B cell (primary cell): Measurements from ENCODE around the gene RPL32. TPM values are rescaled to one million over a fixed set of nuclear protein-coding genes. Genes with fewer than 3 reads are reported as not detected.

Source experiments
- ATAC-seq: fragments of 200-7000 bp; cut with Tn5 transposase; one replicate; pipeline ENCODE4 v1.10.0; 2021; ENCODE audit warnings: low read depth, mild to moderate bottlenecking, moderate number of reproducible peaks, moderate library complexity
- CTCF ChIA-PET: fragments of 350-600 bp; sonication (Branson Sonifier 250); formaldehyde crosslinking; loops from one replicate; lab custom pipeline; 2021; ENCODE audit warnings: antibody characterized with exemption, inconsistent platforms; lab: Charles Lee
- POLR2A ChIA-PET: fragments of 350-600 bp; sonication (Branson Sonifier 250); formaldehyde crosslinking; loops from one replicate; lab custom pipeline; 2021; ENCODE audit warnings: antibody characterized with exemption; lab: Charles Lee
- DNase-seq: peaks from one replicate; pipeline ENCODE4 v3.0.0; 2013
- H2AFZ ChIP-seq: 2 replicates; pipeline ENCODE4 v1.6.1; 2012; ENCODE audit warnings: mild to moderate bottlenecking, low read depth, low read length; ENCODE audit not compliant: insufficient read depth, poor library complexity, severe bottlenecking
- H3K27ac ChIP-seq, 2 donors: 1 replicate in 1 of 2; 2 replicates in 1 of 2; pipeline ENCODE4 v1.5.1; 2012 to 2013; ENCODE audit warnings: low read length in 2 of 2, mild to moderate bottlenecking in 2 of 2, moderate library complexity in 1 of 2
- H3K27me3 ChIP-seq, 4 experiments: fragments of 200-600 bp in 1 of 4; sonication (generic) in 1 of 4; replicated peaks in 1 of 4; 1 replicate in 2 of 4; 2 replicates in 2 of 4; pipeline versions ENCODE4 v1.6.1 to v1.7.0; 2013 to 2016; ENCODE audit warnings: low read length in 3 of 4, mild to moderate bottlenecking in 2 of 4, mixed read lengths in 1 of 4, moderate library complexity in 1 of 4; ENCODE audit not compliant: insufficient read depth in 4 of 4, control insufficient read depth in 3 of 4; ENCODE audit errors: control extremely low read depth in 1 of 4
- H3K36me3 ChIP-seq, 2 experiments: replicated peaks in 1 of 2; 1 replicate in 1 of 2; 2 replicates in 1 of 2; pipeline versions ENCODE4 v1.6.1 to v1.7.1; 2013; ENCODE audit warnings: low read length in 1 of 2; ENCODE audit not compliant: insufficient read depth in 2 of 2, control insufficient read depth in 1 of 2; ENCODE audit errors: control extremely low read depth in 1 of 2, extremely low read depth in 1 of 2
- H3K4me1 ChIP-seq, 2 donors: fragments of 200-600 bp in 1 of 2; sonication (generic) in 1 of 2; 1 replicate in 1 of 2; 2 replicates in 1 of 2; pipeline versions ENCODE4 v1.5.1 to v1.6.1; 2013 to 2017; ENCODE audit warnings: low read length in 2 of 2; ENCODE audit not compliant: control insufficient read depth in 2 of 2, insufficient read depth in 2 of 2
- H3K4me2 ChIP-seq: replicated peaks from 2 replicates; pipeline ENCODE3; 2012; ENCODE audit warnings: mild to moderate bottlenecking, low read depth, low read length; ENCODE audit not compliant: poor library complexity, severe bottlenecking
- H3K4me3 ChIP-seq, 5 experiments: fragments of 200-600 bp in 1 of 5; sonication (generic) in 1 of 5; 1 replicate in 3 of 5; 2 replicates in 2 of 5; pipeline versions ENCODE4 v1.5.1 to v1.7.0; 2011 to 2016; ENCODE audit warnings: low read length in 4 of 5, mild to moderate bottlenecking in 4 of 5, low read depth in 2 of 5, control low read depth in 1 of 5, moderate library complexity in 1 of 5; ENCODE audit not compliant: insufficient read depth in 1 of 5; ENCODE audit errors: control extremely low read depth in 1 of 5, extremely low read depth in 1 of 5
- H3K79me2 ChIP-seq: fragments of 200-600 bp; sonication (generic); one replicate; pipeline ENCODE4 v1.6.0; 2016; ENCODE audit warnings: low read length; ENCODE audit not compliant: control insufficient read depth, insufficient read depth
- H3K9ac ChIP-seq: fragments of 200-600 bp; sonication (generic); 2 replicates; pipeline ENCODE4 v1.6.1; 2017; ENCODE audit warnings: mild to moderate bottlenecking, low read length, moderate library complexity
- H3K9me3 ChIP-seq, 3 donors: one replicate each; pipeline versions ENCODE4 v1.6.1 to v1.7.1; 2013; ENCODE audit warnings: low read length in 2 of 3; ENCODE audit not compliant: control insufficient read depth in 2 of 3, insufficient read depth in 1 of 3; ENCODE audit errors: control extremely low read depth in 1 of 3
- H4K20me1 ChIP-seq: 2 replicates; pipeline ENCODE4 v1.6.0; 2012; ENCODE audit warnings: mild to moderate bottlenecking, low read length; ENCODE audit not compliant: insufficient read depth, control insufficient read depth, poor library complexity, severe bottlenecking
- H3K27ac Mint-ChIP-seq: one replicate; pipeline ENCODE4 v1.8.0; 2021; ENCODE audit warnings: mixed read lengths
- H3K27me3 Mint-ChIP-seq: one replicate; pipeline ENCODE4 v1.8.0; 2021; ENCODE audit warnings: mixed read lengths
- H3K4me1 Mint-ChIP-seq: one replicate; pipeline ENCODE4 v1.8.0; 2021; ENCODE audit warnings: mixed read lengths
- H3K4me3 Mint-ChIP-seq: one replicate; pipeline ENCODE4 v1.8.0; 2021; ENCODE audit warnings: mixed read lengths
- H3K9me3 Mint-ChIP-seq: one replicate; pipeline ENCODE4 v1.8.0; 2022; ENCODE audit warnings: mixed read lengths; ENCODE audit not compliant: insufficient read depth
- CTCF ChIP-seq: fragments of 200-600 bp; IDR thresholded peaks from one replicate; pipeline ENCODE4 v1.8.0; 2022; ENCODE audit warnings: antibody characterized with exemption, mild to moderate bottlenecking
- EZH2 ChIP-seq: IDR thresholded peaks from 2 replicates; pipeline ENCODE4 v1.6.1; 2012; ENCODE audit warnings: borderline replicate concordance, low read depth, mild to moderate bottlenecking, moderate library complexity, low read length; ENCODE audit not compliant: insufficient read depth, poor library complexity, severe bottlenecking
- WGBS: methylation state at CpG from one replicate; pipeline ENCODE4 v1.1.5; 2013; ENCODE audit warnings: missing lambda C conversion rate; ENCODE audit not compliant: insufficient coverage; 5-methylcytosine and 5-hydroxymethylcytosine counted together
- intact Hi-C: fragments of 100-400 bp; cut with micrococcal nuclease; formaldehyde crosslinking; loops from one replicate; pipeline ENCODE4 v1.10.0; 2022
- polyA plus RNA-seq: library from polyadenylated mRNA; depleted of rRNA; stranded (reverse); fragments of >200 nt; gene quantifications from 2 replicates; pipeline ENCODE4 v1.2.3, GENCODE V29; 2012
- total RNA-seq, 2 donors: library from RNA; stranded (reverse); fragments of 120-200 nt in 1 of 2; gene quantifications; 1 replicate in 1 of 2; 2 replicates in 1 of 2; pipeline versions ENCODE4 v1.2.3 to v1.2.4, GENCODE V29; 2013 to 2022

RPL32 gene
- total and polyA plus RNA-seq, 2 donors (not counting 1 experiment from before 2014, with no cell fraction given), result 2,160 to 2,756 TPM

GRCh38 chr3:12815719-12816118 lies 25.6 kb downstream of the RPL32 start:
- no peak overlapping the region for H3K4me3 Mint-ChIP-seq
- intact Hi-C loops, result no loop called here
- peaks cover 6% of the 10 kb centered on the region for H3K4me1 Mint-ChIP-seq
- peaks cover 9 to 11% of the 10 kb centered on the region in 2 donors for H3K4me1 ChIP-seq
- no peaks in the 10 kb centered on the region for H3K79me2 ChIP-seq
- no peak overlapping the region for H3K4me3 ChIP-seq
- H3K27me3 Mint-ChIP-seq, result no peaks in the 10 kb centered on the region
- TF ChIP-seq EZH2 (no peak), CTCF (no peak)
- POLR2A ChIA-PET, result no interaction called here
- H2AFZ ChIP-seq, result no peak overlapping the region
- H3K9me3 Mint-ChIP-seq, result no peaks in the 10 kb centered on the region
- H3K27me3 ChIP-seq, result peaks cover 0 to 7% (median 0%) of the 10 kb centered on the region in 4 experiments
- DNase-seq, result no peak
- no peak overlapping the region for H3K27ac ChIP-seq
- CTCF ChIA-PET, result no interaction called here
- no peaks in the 10 kb centered on the region for H3K36me3 ChIP-seq
- 70% methylated on average over 8 of the region's 9 CpGs for WGBS
- no peaks in the 10 kb centered on the region for H4K20me1 ChIP-seq
- no peak overlapping the region for H3K27ac Mint-ChIP-seq
- H3K4me2 ChIP-seq, result no peak overlapping the region
- H3K9ac ChIP-seq, result no peak overlapping the region
- ATAC-seq, result no peak
- no peaks in the 10 kb centered on the region for H3K9me3 ChIP-seq

GRCh38 chr3:12815078-12815477 lies 26.3 kb downstream of the RPL32 start:
- intact Hi-C loops, result no loop called here
- POLR2A ChIA-PET, result interaction anchor here (0.5 kb wide), 1 partner anchor 1577 kb away, joined by 3 read pairs; no protein-coding TSS in a partner anchor
- 96% methylated on average over 23 of the region's 24 CpGs for WGBS

More at GRCh38 chr3:12815078-12815477, 26.3 kb downstream of the RPL32 start:
- Mint-ChIP-seq H3K27ac (no peak overlapping the region), H3K27me3 (no peaks in the 10 kb centered on the region), H3K4me3 (no peak overlapping the region), H3K4me1 (peaks cover 11% of the 10 kb centered on the region), H3K9me3 (no peaks in the 10 kb centered on the region)
- CTCF ChIA-PET, result no interaction called here
- Histone ChIP-seq H3K4me1 (peaks cover 12 to 15% of the 10 kb centered on the region in 2 donors), H3K4me3 (no peak overlapping the region), H3K27ac (no peak overlapping the region), H3K79me2 (no peaks in the 10 kb centered on the region), H2AFZ (no peak overlapping the region), H4K20me1 (no peaks in the 10 kb centered on the region), H3K4me2 (no peak overlapping the region), H3K9me3 (no peaks in the 10 kb centered on the region), H3K9ac (no peak overlapping the region), H3K27me3 (peaks cover 0 to 7% (median 0%) of the 10 kb centered on the region in 4 experiments), H3K36me3 (no peaks in the 10 kb centered on the region)
- no peak for TF ChIP-seq EZH2
- no peak for TF ChIP-seq CTCF
- no peak for DNase-seq
- ATAC-seq, result no peak
